Fibroblast of mammary gland (primary cell): ENCODE measurements around the gene VEGFC.

Experiments
- DNase-seq: peaks from one replicate; pipeline ENCODE4 v3.0.0-alpha.2; 2010; ENCODE audit warnings: low read depth
- H3K4me3 ChIP-seq: 2 replicates; pipeline ENCODE4 v1.5.1; 2011; ENCODE audit warnings: low read depth, mild to moderate bottlenecking, low read length, moderate library complexity; ENCODE audit not compliant: control insufficient read depth
- TF ChIP-seq, protein P1 (sequence below): conservative IDR thresholded peaks from 2 replicates; pipeline ENCODE4 v1.5.1; 2011; ENCODE audit warnings: low read depth, low read length, inconsistent platforms; ENCODE audit not compliant: control insufficient read depth, insufficient read depth

The VEGFC gene

GRCh38 chr4:176676901-176677300 lies 115.8 kb downstream of the VEGFC start:
- H3K4me3 ChIP-seq: no peak overlapping the region
- no peak for DNase-seq
- TF ChIP-seq, protein P1, sequence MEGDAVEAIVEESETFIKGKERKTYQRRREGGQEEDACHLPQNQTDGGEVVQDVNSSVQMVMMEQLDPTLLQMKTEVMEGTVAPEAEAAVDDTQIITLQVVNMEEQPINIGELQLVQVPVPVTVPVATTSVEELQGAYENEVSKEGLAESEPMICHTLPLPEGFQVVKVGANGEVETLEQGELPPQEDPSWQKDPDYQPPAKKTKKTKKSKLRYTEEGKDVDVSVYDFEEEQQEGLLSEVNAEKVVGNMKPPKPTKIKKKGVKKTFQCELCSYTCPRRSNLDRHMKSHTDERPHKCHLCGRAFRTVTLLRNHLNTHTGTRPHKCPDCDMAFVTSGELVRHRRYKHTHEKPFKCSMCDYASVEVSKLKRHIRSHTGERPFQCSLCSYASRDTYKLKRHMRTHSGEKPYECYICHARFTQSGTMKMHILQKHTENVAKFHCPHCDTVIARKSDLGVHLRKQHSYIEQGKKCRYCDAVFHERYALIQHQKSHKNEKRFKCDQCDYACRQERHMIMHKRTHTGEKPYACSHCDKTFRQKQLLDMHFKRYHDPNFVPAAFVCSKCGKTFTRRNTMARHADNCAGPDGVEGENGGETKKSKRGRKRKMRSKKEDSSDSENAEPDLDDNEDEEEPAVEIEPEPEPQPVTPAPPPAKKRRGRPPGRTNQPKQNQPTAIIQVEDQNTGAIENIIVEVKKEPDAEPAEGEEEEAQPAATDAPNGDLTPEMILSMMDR: no peak

- TF ChIP-seq, protein P1: no peak
These were observed 116.9 kb downstream of the VEGFC start for GRCh38 chr4:176675810-176676209.

DNA sequence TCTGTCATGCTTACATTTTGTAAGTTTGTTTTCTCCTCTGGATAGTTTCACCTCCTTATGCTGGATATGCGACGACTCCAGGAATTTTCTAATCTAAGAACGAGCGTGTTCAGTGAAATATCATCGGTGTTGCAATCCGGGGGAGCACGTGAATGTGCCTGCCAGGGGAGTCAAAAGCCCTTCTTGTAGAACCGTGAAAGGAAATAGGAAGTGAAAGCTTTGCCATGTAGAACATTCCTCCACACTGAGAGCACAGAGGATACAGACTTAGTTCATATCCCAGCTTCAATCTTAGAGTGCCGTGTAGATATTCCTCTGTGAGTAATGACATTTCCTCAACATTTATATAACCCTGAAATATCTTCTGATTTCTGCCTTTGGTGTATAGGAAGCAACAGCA lies 121.2 kb downstream of the VEGFC start:
- no peak for DNase-seq
- no peak overlapping the region for H3K4me3 ChIP-seq
- TF ChIP-seq, protein P1: no peak

More at GRCh38 chr4:176675810-176676209, 116.9 kb downstream of the VEGFC start:
- DNase-seq: no peak
- H3K4me3 ChIP-seq: no peak overlapping the region

GRCh38 chr4:176668324-176668723 lies 124.4 kb downstream of the VEGFC start:
- TF ChIP-seq, protein P1: no peak
- no peak overlapping the region for H3K4me3 ChIP-seq
- no peak for DNase-seq

DNA sequence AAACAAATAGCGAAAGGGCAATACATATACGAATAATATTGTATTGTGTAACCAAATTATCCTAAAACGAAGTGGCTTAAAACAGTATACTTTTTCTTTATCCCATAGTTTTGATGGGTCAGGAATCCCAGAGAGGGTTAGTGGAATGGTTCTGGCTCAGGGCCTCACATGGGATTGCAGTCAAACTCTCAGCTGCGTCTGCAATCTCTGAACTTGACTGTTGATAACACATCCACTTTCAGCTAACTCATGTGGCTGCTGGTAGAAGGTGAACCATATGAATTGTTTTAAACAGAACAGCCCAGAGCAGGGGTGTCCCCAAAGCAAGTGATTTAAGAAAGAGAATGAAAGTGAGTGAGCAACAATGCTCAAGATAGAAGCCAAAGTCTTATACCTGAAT lies 127.8 kb downstream of the VEGFC start:
- TF ChIP-seq, protein P1: no peak
- H3K4me3 ChIP-seq: no peak overlapping the region
- DNase-seq: no peak

DNA sequence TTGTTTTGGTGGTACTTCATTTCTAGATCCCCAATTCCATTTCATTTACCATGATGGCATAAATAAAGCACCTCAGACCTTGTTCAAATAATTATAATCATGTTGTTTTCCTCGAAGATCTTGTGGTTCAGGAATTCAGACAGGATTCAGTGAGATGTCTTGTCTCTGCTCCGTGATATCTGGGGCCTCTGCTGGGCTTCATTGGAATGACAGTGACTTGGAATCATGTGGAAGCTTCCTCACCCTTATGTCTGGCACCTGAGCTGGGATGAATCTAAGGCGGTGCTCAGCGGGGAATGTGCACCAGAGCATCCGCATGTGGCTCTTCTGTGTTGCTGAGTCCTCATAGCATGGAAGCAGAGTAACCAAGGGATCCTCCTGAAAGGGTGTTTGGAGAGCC lies 132.2 kb downstream of the VEGFC start:
- DNase-seq: no peak
- no peak overlapping the region for H3K4me3 ChIP-seq
- TF ChIP-seq, protein P1: peak; percentile 18

GRCh38 chr4:176656108-176656507 lies 136.6 kb downstream of the VEGFC start:
- TF ChIP-seq, protein P1: no peak
- DNase-seq: no peak
- H3K4me3 ChIP-seq: no peak overlapping the region
